NCI-H1417 (cell line): ENCODE results near the gene HSD17B7.
A peak's percentile ranks its signal among the peaks of the same experiment; 100 is the strongest.
"Not testable (repeated sequence)": the region's sequence is repeated elsewhere in the genome, so short reads cannot be mapped to it uniquely, and the experiment has no call there.

Experiments
- DNase-seq, 3 experiments: peaks; one replicate each; lab custom pipeline; 2025; lab: John Stamatoyannopoulos, UW

The HSD17B7 gene

GRCh38 chr1:162812357-162812756 lies 21.9 kb downstream of the HSD17B7 start:
- not testable (repeated sequence) for DNase-seq

- not testable (repeated sequence) for DNase-seq
Measured at GRCh38 chr1:162818136-162818535, 27.6 kb downstream of the HSD17B7 start.

- not testable (repeated sequence) for DNase-seq
Measured at GRCh38 chr1:162818666-162819065, 28.2 kb downstream of the HSD17B7 start.

- DNase-seq: peak; percentile 42 to 81 (median 72)
Measured at GRCh38 chr1:162822391-162823200, 32.1 kb downstream of the HSD17B7 start.

- no peak for DNase-seq
Measured at GRCh38 chr1:162823231-162823630, 32.7 kb downstream of the HSD17B7 start.

GRCh38 chr1:162823771-162824525 lies 33.4 kb downstream of the HSD17B7 start:
- no peak for DNase-seq

- DNase-seq: no peak
Measured at GRCh38 chr1:162829268-162829667, 38.8 kb downstream of the HSD17B7 start.

- DNase-seq: no peak
Measured at GRCh38 chr1:162832470-162832869, 42.0 kb downstream of the HSD17B7 start.

GRCh38 chr1:162835157-162835899 lies 44.8 kb downstream of the HSD17B7 start:
- DNase-seq: no peak

GRCh38 chr1:162838863-162839262 lies 48.4 kb downstream of the HSD17B7 start:
- no peak for DNase-seq

- no peak for DNase-seq
Measured at GRCh38 chr1:162840250-162840839, 49.8 kb downstream of the HSD17B7 start.

- DNase-seq: no peak
Measured at GRCh38 chr1:162844153-162844552, 53.7 kb downstream of the HSD17B7 start.

GRCh38 chr1:162846256-162847212 lies 56.0 kb downstream of the HSD17B7 start:
- DNase-seq: no peak

- peak; percentile 57 to 93 (median 86) for DNase-seq
Measured at GRCh38 chr1:162847839-162848453, 57.4 kb downstream of the HSD17B7 start.

- no peak for DNase-seq
Measured at GRCh38 chr1:162849711-162850110, 59.2 kb downstream of the HSD17B7 start.

- DNase-seq: no peak
Measured at GRCh38 chr1:162851341-162851740, 60.8 kb downstream of the HSD17B7 start.

- DNase-seq: peak; percentile 43 to 83 (median 74)
Measured at GRCh38 chr1:162854245-162854882, 63.9 kb downstream of the HSD17B7 start.

GRCh38 chr1:162855461-162856150 lies 65.1 kb downstream of the HSD17B7 start:
- no peak for DNase-seq

- no peak for DNase-seq
Measured at GRCh38 chr1:162856260-162856659, 65.8 kb downstream of the HSD17B7 start.
